ENCODE results near the gene DGKD.

Gene DGKD

DNA sequence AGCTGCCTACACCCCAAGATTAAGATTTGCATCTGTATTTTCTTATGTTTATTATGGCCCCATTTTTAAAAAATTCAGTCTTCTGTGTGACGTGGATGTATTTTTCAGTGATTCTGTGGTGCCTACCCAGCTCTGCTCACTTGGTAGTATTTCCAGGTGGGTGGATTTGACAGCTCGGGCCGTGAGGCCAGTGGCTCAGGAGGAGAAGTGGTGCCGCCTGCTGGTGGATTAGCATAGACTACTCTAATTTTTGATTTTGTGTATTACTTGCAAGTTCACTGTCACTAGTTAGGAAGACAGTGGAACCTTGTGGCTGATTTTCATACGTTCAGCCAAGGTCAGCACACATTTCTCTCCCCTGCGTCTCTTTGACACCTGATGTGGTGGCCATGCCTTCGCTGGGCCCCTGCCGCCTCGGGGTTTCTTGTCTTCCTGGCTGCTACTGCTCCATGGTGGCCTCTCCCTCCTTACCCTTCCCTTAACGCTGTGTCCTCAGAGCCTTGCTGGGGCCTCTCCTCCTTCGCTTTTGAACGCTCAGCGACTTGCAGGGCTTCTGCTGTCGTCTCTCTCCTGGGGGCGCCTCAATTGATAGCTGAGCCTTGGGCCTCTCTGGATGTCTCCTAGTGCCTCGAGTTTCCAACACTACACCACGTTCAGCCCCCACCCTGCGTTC, 89.4 kb downstream of the DGKD start:
- FAIRE-seq (peak; percentile 94), DNase-seq (ENCODE audit: insufficient read length, low spot score) (peak; percentile 93)
- TF ChIP-seq POLR2A (IDR thresholded peaks at IDR 0.05; ENCODE audit: low read depth, low read length): no peak

- DNase-seq (ENCODE audit: insufficient read length, low spot score) (no peak), FAIRE-seq (no peak)
- TF ChIP-seq POLR2A (IDR thresholded peaks at IDR 0.05; ENCODE audit: low read depth, low read length): no peak
These were observed 90.2 kb downstream of the DGKD start for GRCh38 chr2:233444501-233444900.

DNA sequence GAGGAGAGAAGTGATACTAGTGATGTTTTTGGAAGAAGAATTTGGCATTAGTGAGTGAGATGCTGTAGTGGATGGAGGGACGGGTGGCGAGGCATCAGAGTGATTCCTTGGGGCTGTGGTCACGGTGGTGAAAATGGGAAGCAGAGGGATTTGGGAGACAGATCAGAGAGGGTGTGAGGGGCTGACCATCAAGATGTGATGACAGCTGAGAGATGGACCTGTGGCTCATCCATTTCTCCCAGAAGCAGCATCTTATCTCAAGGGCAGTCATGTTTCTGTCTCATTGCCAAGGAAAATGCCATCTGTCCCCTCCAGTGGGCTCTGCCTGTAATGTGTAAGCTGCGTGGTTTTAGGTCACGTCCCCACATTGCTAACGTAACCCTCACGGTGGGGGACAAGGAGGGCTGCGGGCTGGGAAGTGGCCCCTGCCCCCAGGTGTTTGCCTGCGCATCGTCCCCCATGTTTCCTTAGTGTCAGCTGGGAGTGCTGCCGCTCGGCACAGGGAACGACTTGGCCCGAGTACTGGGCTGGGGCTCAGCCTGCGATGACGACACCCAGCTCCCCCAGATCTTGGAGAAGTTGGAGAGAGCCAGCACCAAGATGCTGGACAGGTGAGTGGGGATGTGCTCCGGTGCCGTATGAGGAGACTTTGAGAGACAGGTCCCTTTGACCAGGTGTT, 91.0 kb downstream of the DGKD start:
- DNase-seq (ENCODE audit: insufficient read length, low spot score) (no peak), FAIRE-seq (no peak)
- TF ChIP-seq SPI1 (IDR thresholded peaks at IDR 0.05; ENCODE audit: low read depth, low read length) (no peak), POU2F2 (IDR thresholded peaks at IDR 0.05; ENCODE audit: low read depth, low read length) (no peak), POLR2A (IDR thresholded peaks at IDR 0.05; ENCODE audit: low read depth, low read length) (no peak), POLR2AphosphoS5 (IDR thresholded peaks at IDR 0.05; ENCODE audit: low read depth, low read length) (no peak)

DNA sequence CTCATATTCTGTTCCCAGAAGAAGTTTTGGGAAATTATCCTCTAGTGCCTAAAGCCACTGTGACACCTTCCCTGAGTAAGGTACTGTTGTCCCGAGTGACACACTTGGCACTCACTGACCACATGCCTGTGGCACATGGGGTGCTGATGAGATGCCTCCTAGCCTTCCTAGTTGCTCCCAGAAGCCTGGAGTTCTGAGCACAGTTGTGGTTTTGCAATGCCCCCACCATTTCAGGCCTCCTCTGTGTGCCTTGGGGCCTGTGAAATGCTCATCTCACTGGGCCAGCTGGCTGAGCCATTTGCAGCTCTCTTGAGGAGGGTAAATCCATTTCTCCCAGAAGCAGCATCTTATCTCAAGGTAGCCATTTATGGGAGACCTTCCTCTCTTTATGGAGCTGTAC, 91.8 kb downstream of the DGKD start:
- DNase-seq (ENCODE audit: insufficient read length, low spot score) (no peak), FAIRE-seq (no peak)
- no peak for TF ChIP-seq PAX5 (IDR thresholded peaks at IDR 0.05; ENCODE audit: insufficient read depth, low read length, severe bottlenecking)

DNA sequence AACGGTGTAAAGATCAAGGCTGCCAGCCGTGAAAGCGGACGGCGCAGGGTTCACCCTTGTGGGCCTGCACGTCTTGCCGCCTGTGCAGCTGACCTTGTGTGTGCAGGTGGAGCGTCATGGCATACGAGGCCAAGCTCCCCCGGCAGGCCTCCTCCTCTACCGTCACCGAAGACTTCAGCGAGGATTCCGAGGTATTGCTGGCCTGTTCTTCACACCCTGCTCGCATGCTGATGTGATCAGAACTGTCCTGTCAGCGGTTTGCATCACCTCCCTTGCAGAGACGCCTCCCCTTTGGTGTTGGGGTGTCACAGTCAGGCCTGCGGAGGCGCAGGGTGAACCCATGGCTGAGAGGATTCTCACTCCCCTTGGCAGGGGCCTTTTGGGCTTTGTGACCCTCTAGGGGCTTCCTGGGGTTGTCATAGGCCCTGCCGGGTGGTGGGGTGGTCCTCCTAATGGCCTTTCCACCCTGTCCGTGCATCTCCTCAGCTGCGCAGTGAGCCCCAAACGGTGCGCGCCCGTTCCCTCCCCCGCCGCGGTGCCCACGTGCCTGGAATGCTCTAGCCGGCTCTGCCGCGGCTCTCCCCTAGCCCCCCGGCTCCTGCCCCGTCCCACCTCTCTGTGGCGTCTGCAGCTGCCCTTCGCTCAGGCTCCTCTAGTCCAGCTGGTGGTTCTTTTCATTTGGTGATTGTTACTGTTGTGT, 92.5 kb downstream of the DGKD start:
- DNase-seq (ENCODE audit: insufficient read length, low spot score): no peak
- no peak for TF ChIP-seq POU2F2 (IDR thresholded peaks at IDR 0.05; ENCODE audit: low read depth, low read length)
- FAIRE-seq: no peak

DNA sequence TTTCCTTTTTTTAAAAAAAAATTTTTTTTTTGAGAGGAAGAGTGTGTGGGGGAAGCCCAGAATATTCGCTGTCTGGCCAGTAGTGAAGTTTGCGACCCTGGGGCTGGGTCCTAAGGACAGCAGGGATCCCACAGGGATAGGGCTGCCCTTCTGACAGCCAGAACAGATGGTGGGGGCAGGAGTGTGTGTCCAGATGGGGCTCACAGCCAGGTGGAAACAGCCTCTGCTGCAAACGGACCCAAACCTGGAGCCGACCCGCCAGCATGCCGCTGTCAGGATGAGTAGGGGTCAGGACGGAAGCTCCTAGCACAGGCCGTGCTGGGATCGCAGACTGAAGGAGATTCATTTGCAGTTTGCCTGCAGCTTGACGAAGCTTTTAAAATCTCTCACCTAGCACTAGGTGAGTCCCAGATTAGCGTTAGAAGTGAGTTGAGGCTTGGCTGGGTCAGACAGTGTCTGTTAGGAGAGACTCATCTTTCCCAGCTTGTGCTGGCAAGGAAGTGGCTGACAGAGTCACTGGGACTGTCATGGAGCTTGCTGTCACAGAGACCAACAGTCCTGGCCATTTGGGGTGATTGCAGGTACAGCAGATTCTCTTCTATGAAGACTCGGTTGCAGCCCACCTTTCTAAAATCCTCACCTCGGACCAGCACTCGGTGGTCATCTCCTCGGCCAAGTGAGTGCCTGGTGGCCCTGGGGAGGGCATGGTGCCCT, 93.4 kb downstream of the DGKD start:
- TF ChIP-seq POLR2AphosphoS5 (IDR thresholded peaks at IDR 0.05; ENCODE audit: low read depth, low read length) (no peak), POU2F2 (IDR thresholded peaks at IDR 0.05; ENCODE audit: low read depth, low read length) (no peak), TAF1 (IDR thresholded peaks at IDR 0.05; ENCODE audit: low read depth, low read length) (no peak), SPI1 (IDR thresholded peaks at IDR 0.05; ENCODE audit: low read depth, low read length) (no peak)
- FAIRE-seq: no peak
- DNase-seq (ENCODE audit: insufficient read length, low spot score): no peak

GRCh38 chr2:233448220-233448559, 93.9 kb downstream of the DGKD start:
- no peak for FAIRE-seq
- TF ChIP-seq PAX5 (IDR thresholded peaks at IDR 0.05; ENCODE audit: insufficient read depth, low read length, severe bottlenecking) (no peak), POLR2A (IDR thresholded peaks at IDR 0.05; ENCODE audit: low read depth, low read length) (no peak), TAF1 (IDR thresholded peaks at IDR 0.05; ENCODE audit: low read depth, low read length) (no peak), POLR2AphosphoS5 (IDR thresholded peaks at IDR 0.05; ENCODE audit: low read depth, low read length) (no peak), POU2F2 (IDR thresholded peaks at IDR 0.05; ENCODE audit: low read depth, low read length) (no peak), SPI1 (IDR thresholded peaks at IDR 0.05; ENCODE audit: low read depth, low read length) (no peak)
- DNase-seq (ENCODE audit: insufficient read length, low spot score): no peak

- DNase-seq (ENCODE audit: insufficient read length, low spot score) (no peak), FAIRE-seq (peak; percentile 62)
- TF ChIP-seq POLR2AphosphoS5 (IDR thresholded peaks at IDR 0.05; ENCODE audit: low read depth, low read length) (no peak), TAF1 (IDR thresholded peaks at IDR 0.05; ENCODE audit: low read depth, low read length) (no peak), PAX5 (IDR thresholded peaks at IDR 0.05; ENCODE audit: insufficient read depth, low read length, severe bottlenecking) (no peak), POU2F2 (IDR thresholded peaks at IDR 0.05; ENCODE audit: low read depth, low read length) (no peak), POLR2A (IDR thresholded peaks at IDR 0.05; ENCODE audit: low read depth, low read length) (no peak), SPI1 (IDR thresholded peaks at IDR 0.05; ENCODE audit: low read depth, low read length) (no peak)
These were observed 94.3 kb downstream of the DGKD start for GRCh38 chr2:233448575-233448974.

DNA sequence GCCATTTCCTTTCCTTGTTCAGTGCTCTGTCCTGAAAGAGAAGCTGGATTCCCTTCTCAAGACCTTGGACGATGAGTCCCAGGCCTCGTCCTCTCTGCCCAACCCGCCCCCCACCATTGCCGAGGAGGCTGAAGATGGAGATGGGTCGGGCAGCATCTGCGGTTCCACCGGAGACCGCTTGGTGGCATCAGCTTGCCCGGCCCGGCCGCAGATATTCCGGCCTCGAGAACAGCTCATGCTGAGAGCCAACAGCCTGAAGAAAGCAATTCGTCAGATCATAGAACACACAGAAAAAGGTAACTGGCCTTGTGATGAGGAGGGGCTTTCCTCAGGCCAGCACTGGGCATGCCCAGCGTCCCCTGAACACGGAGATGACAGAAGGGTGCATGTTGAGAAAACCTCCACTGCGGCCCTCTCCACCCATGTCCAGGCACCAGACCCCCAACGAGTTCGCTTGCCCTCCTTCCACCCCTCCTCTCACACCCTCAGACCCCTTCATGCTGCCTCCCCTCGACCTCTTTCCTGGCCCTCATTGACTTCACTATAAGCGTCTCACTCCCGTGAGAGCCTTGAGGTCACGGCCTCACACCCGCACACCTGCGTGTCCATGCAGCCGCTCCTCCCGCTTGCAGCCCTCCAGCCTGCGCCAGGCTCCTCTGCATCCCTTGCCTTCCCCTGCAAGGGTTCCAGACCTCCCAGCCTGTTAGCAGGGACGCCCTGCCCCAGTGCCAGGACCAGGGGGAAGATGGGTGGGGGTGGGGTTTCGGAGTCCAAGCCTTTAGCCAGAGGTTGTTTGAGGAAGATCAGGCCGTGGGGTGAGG, 95.0 kb downstream of the DGKD start:
- FAIRE-seq: no peak
- TF ChIP-seq POLR2AphosphoS5 (IDR thresholded peaks at IDR 0.05; ENCODE audit: low read depth, low read length): no peak
- TF ChIP-seq POU2F2 (IDR thresholded peaks at IDR 0.05; ENCODE audit: low read depth, low read length): no peak
- no peak for TF ChIP-seq SPI1 (IDR thresholded peaks at IDR 0.05; ENCODE audit: low read depth, low read length)
- TF ChIP-seq POLR2A (IDR thresholded peaks at IDR 0.05; ENCODE audit: low read depth, low read length): no peak
- no peak for TF ChIP-seq TAF1 (IDR thresholded peaks at IDR 0.05; ENCODE audit: low read depth, low read length)
- no peak for TF ChIP-seq PAX5 (IDR thresholded peaks at IDR 0.05; ENCODE audit: insufficient read depth, low read length, severe bottlenecking)
- DNase-seq (ENCODE audit: insufficient read length, low spot score): no peak

All from GM12891 (cell line).